ENCODE data around the gene TNNT3.

DNA sequence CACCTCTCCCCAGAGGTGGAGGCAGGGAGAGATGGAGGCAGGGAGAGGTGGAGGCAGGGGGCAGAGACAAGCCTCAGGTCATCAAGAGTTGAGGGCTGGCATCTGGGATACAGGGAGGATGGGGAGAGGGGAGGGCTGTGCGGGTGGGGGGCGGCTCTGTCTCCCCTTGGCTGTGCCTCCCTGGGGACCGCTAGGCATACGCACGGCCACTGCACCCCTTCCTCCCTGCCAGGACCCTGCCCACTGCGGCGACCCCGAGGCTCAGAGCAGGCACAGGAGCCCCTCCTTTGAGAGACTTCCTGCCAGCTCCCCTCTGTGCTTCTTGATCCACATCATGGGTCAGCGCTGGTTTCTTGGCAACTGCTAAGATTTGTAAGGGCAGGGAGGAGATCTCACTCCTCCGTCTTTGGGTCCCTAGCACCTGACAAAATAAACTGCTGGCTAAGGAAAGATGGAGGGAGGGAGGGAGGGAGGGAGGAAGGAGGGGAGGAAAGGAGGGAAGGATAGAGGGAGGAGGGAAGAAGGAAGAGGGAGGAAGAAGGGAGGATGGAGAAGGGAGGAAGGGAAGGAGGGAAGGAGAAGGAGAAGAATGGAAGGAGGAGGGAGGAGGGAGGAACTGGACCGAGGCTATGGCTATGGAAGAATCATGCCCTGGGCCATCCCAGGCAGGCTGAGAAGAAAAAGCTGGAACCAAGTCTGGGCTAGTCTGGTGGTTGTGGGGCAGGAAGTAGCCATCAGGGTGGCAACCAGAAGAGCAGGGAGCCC, 46.3 kb upstream of the TNNT3 start:
- TF ChIP-seq, protein P1, sequence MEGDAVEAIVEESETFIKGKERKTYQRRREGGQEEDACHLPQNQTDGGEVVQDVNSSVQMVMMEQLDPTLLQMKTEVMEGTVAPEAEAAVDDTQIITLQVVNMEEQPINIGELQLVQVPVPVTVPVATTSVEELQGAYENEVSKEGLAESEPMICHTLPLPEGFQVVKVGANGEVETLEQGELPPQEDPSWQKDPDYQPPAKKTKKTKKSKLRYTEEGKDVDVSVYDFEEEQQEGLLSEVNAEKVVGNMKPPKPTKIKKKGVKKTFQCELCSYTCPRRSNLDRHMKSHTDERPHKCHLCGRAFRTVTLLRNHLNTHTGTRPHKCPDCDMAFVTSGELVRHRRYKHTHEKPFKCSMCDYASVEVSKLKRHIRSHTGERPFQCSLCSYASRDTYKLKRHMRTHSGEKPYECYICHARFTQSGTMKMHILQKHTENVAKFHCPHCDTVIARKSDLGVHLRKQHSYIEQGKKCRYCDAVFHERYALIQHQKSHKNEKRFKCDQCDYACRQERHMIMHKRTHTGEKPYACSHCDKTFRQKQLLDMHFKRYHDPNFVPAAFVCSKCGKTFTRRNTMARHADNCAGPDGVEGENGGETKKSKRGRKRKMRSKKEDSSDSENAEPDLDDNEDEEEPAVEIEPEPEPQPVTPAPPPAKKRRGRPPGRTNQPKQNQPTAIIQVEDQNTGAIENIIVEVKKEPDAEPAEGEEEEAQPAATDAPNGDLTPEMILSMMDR (IDR thresholded peaks at IDR 0.05) = no peak
- no peak for TF ChIP-seq POLR2A (IDR thresholded peaks at IDR 0.05)

Data from body of pancreas (tissue), 4 donors.